Activated CD8-positive, alpha-beta memory T cell treated with anti-CD3 and anti-CD28 coated beads, Interleukin-2, amount 10 ng/mL, durations not matched to agents 7 days and 5 days (primary cell): ENCODE data around the gene STING1. TPM values are rescaled to one million over a fixed set of nuclear protein-coding genes. Genes with fewer than 3 reads are reported as not detected.
"Not testable (repeated sequence)": the region's sequence is repeated elsewhere in the genome, so short reads cannot be mapped to it uniquely, and the experiment has no call there.

Experiments used
- ATAC-seq: fragments of 150-1000 bp; cut with Tn5 transposase; one replicate; pipeline ENCODE4 v1.10.0; 2021; ENCODE audit warnings: moderate library complexity
- CTCF ChIA-PET: fragments of 350-600 bp; sonication (Branson Sonifier 250); formaldehyde crosslinking; loops from one replicate; lab custom pipeline; 2021; ENCODE audit warnings: antibody characterized with exemption; lab: Charles Lee
- DNase-seq: peaks from one replicate; pipeline ENCODE4 v3.0.0-alpha.2; 2020
- H3K27ac Mint-ChIP-seq: one replicate; pipeline ENCODE4 v1.8.0; 2021; ENCODE audit warnings: mild to moderate bottlenecking, mixed read lengths
- H3K27me3 Mint-ChIP-seq: one replicate; pipeline ENCODE4 v1.8.0; 2021; ENCODE audit warnings: mixed read lengths
- H3K36me3 Mint-ChIP-seq: one replicate; pipeline ENCODE4 v1.8.0; 2021; ENCODE audit warnings: mild to moderate bottlenecking, mixed read lengths
- H3K4me1 Mint-ChIP-seq: one replicate; pipeline ENCODE4 v1.8.0; 2021; ENCODE audit warnings: mixed read lengths
- H3K4me3 Mint-ChIP-seq: one replicate; pipeline ENCODE4 v1.8.0; 2021; ENCODE audit warnings: mild to moderate bottlenecking, moderate library complexity, mixed read lengths
- H3K9me3 Mint-ChIP-seq: one replicate; pipeline ENCODE4 v1.8.0; 2022; ENCODE audit warnings: low read depth, mixed read lengths
- total RNA-seq, 2 experiments: library from RNA; stranded (reverse); gene quantifications; one replicate each; pipeline ENCODE4 v1.2.3, GENCODE V29; 2021

Gene STING1
- total RNA-seq, 2 experiments from 2014 or later: 103 to 115 TPM

GRCh38 chr5:139440416-139440815 is 42.1 kb downstream of the STING1 start:
- H3K4me3 Mint-ChIP-seq, DNase-seq, H3K27ac Mint-ChIP-seq, H3K9me3 Mint-ChIP-seq, H3K27me3 Mint-ChIP-seq, ATAC-seq: not testable (repeated sequence)
- H3K36me3 Mint-ChIP-seq: peaks cover 14% of the 10 kb centered on the region
- peaks cover 79% of the 10 kb centered on the region for H3K4me1 Mint-ChIP-seq
- CTCF ChIA-PET: interaction anchor here (4.7 kb wide), 1 partner anchor 73 kb away, joined by 25 read pairs; no protein-coding TSS in a partner anchor

GRCh38 chr5:139439013-139439903 is 43.3 kb downstream of the STING1 start, which contains the start of gene DNAJC18:
Gene DNAJC18, minus strand, starts transcription at chr5:139439525. Its CDS starts 80 bp downstream, at chr5:139439445.
- peak; percentile 89 for ATAC-seq
- no peaks in the 10 kb centered on the region for H3K9me3 Mint-ChIP-seq
- peak within 1 kb of the TSS; percentile 98 for H3K4me3 Mint-ChIP-seq
- H3K4me1 Mint-ChIP-seq: peaks cover 70% of the 10 kb centered on the region
- H3K36me3 Mint-ChIP-seq: peaks cover 24% of the 10 kb centered on the region
- CTCF ChIA-PET: interaction anchor here (0.9 to 8.0 kb wide), 15 partner anchors 8 to 124 kb away, joined by 3 to 78 read pairs (median 4); partner anchors contain the start of genes PAIP2 and STING1
- DNase-seq: peak; percentile 94
- peak within 1 kb of the TSS; percentile 99 for H3K27ac Mint-ChIP-seq
- H3K27me3 Mint-ChIP-seq: no peaks in the 10 kb centered on the region

GRCh38 chr5:139438707-139439012 is 43.9 kb downstream of the STING1 start:
- no peaks in the 10 kb centered on the region for H3K27me3 Mint-ChIP-seq
- ATAC-seq (no peak), DNase-seq (no peak)
- H3K9me3 Mint-ChIP-seq: no peaks in the 10 kb centered on the region
- H3K4me1 Mint-ChIP-seq: peaks cover 64% of the 10 kb centered on the region
- peaks cover 24% of the 10 kb centered on the region for H3K36me3 Mint-ChIP-seq
- H3K4me3 Mint-ChIP-seq: peak overlapping the region; percentile 98
- CTCF ChIA-PET: interaction anchor here (0.7 to 8.0 kb wide), 13 partner anchors 9 to 97 kb away, joined by 3 to 78 read pairs (median 4); partner anchors contain the start of genes PAIP2 and STING1
- peak overlapping the region; percentile 99 for H3K27ac Mint-ChIP-seq

GRCh38 chr5:139435676-139436075 is 46.9 kb downstream of the STING1 start:
- H3K36me3 Mint-ChIP-seq: peaks cover 27% of the 10 kb centered on the region
- no peaks in the 10 kb centered on the region for H3K27me3 Mint-ChIP-seq
- ATAC-seq (no peak), DNase-seq (no peak)
- CTCF ChIA-PET: interaction anchor here (0.8 to 8.0 kb wide), 6 partner anchors 13 to 130 kb away, joined by 3 to 78 read pairs (median 4); no protein-coding TSS in a partner anchor
- H3K9me3 Mint-ChIP-seq: no peaks in the 10 kb centered on the region
- H3K4me3 Mint-ChIP-seq: no peak overlapping the region
- no peak overlapping the region for H3K27ac Mint-ChIP-seq
- H3K4me1 Mint-ChIP-seq: peaks cover 37% of the 10 kb centered on the region

- CTCF ChIA-PET: interaction anchor here (1.1 to 8.0 kb wide), 3 partner anchors 9 to 86 kb away, joined by 3 to 78 read pairs (median 13); no protein-coding TSS in a partner anchor
- H3K27me3 Mint-ChIP-seq: no peaks in the 10 kb centered on the region
- H3K4me1 Mint-ChIP-seq: peaks cover 10% of the 10 kb centered on the region
- DNase-seq (no peak), ATAC-seq (no peak)
- no peak overlapping the region for H3K27ac Mint-ChIP-seq
- H3K36me3 Mint-ChIP-seq: peaks cover 30% of the 10 kb centered on the region
- no peaks in the 10 kb centered on the region for H3K9me3 Mint-ChIP-seq
- H3K4me3 Mint-ChIP-seq: no peak overlapping the region
Observed at GRCh38 chr5:139431706-139432105, 50.9 kb downstream of the STING1 start.

- no peaks in the 10 kb centered on the region for H3K9me3 Mint-ChIP-seq
- DNase-seq (no peak), ATAC-seq (no peak)
- H3K4me3 Mint-ChIP-seq: no peak overlapping the region
- no peaks in the 10 kb centered on the region for H3K27me3 Mint-ChIP-seq
- peaks cover 6% of the 10 kb centered on the region for H3K4me1 Mint-ChIP-seq
- H3K27ac Mint-ChIP-seq: no peak overlapping the region
- H3K36me3 Mint-ChIP-seq: peaks cover 21% of the 10 kb centered on the region
- CTCF ChIA-PET: interaction anchor here (0.7 to 2.2 kb wide), 7 partner anchors 8 to 88 kb away, joined by 3 to 13 read pairs (median 6); partner anchors contain the start of gene DNAJC18
Observed at GRCh38 chr5:139430015-139430414, 52.5 kb downstream of the STING1 start.

GRCh38 chr5:139426203-139426885 is 56.2 kb downstream of the STING1 start:
- Mint-ChIP-seq H3K4me1 (peaks cover 11% of the 10 kb centered on the region), H3K36me3 (peaks cover 19% of the 10 kb centered on the region), H3K9me3 (no peaks in the 10 kb centered on the region), H3K4me3 (no peak overlapping the region), H3K27me3 (no peaks in the 10 kb centered on the region), H3K27ac (no peak overlapping the region)
- ATAC-seq (no peak), DNase-seq (no peak)
- CTCF ChIA-PET: interaction anchor here (2.2 to 11.8 kb wide), 4 partner anchors 10 to 149 kb away, joined by 6 to 423 read pairs (median 44); partner anchors contain the start of gene DNAJC18

Other genes starting within 250 kb of the STING1 start
- 100 to 1,000 TPM; 149 to 195 TPM for gene MATR3, start 189.0 kb downstream of the STING1 start, total RNA-seq
- 100 to 1,000 TPM in 1 of 2 experiments, 10 to 100 TPM in 1; 83.4 to 112 TPM for gene PAIP2, start 140.9 kb downstream of the STING1 start, total RNA-seq
- 1 to 10 TPM; 1.9 to 2.5 TPM for gene SLC23A1, start 99.5 kb downstream of the STING1 start, total RNA-seq
- 10 to 100 TPM; 51.7 to 61.1 TPM for gene MZB1, start 92.8 kb downstream of the STING1 start, total RNA-seq
- 10 to 100 TPM in 1 of 2 experiments, 1 to 10 TPM in 1; 6.3 to 10.9 TPM for gene PROB1, start 87.7 kb downstream of the STING1 start, total RNA-seq
- 1 to 10 TPM; 5.8 to 6.2 TPM for gene SPATA24, start 78.7 kb downstream of the STING1 start, total RNA-seq
- 10 to 100 TPM in 1 of 2 experiments, 1 to 10 TPM in 1; 9.2 to 25.7 TPM for gene DNAJC18, start 43.2 kb downstream of the STING1 start, total RNA-seq
- gene ECSCR, start 20.0 kb downstream of the STING1 start, total RNA-seq: under 1 TPM; 0.28 to 0.29 TPM
- gene SMIM33, start 11.8 kb downstream of the STING1 start, total RNA-seq: under 1 TPM; 0.07 to 0.26 TPM
- 100 to 1,000 TPM; 201 to 244 TPM for gene UBE2D2, start 78.6 kb upstream of the STING1 start, total RNA-seq
- gene CXXC5, start 165.6 kb upstream of the STING1 start, total RNA-seq: 1 to 10 TPM; 1.8 to 4.1 TPM